Caco-2 (cell line): Measurements from ENCODE around the gene MYO19. TPM values are rescaled to one million over a fixed set of nuclear protein-coding genes. Genes with fewer than 3 reads are reported as not detected.

Experiments used
- BruUV-seq: library from RNA; stranded (reverse); fragments of 400-500 nt; replicated peaks from 2 replicates; lab custom pipeline; 2021; lab: Mats Ljungman, UMichigan
- CTCF ChIA-PET: fragments of 300-600 bp; sonication (Branson Sonifier 250); formaldehyde crosslinking; loops from one replicate; lab custom pipeline; 2022; ENCODE audit warnings: antibody characterized with exemption; lab: Charles Lee
- POLR2A ChIA-PET: fragments of 300-600 bp; sonication (Branson Sonifier 250); formaldehyde crosslinking; loops from one replicate; lab custom pipeline; 2022; ENCODE audit warnings: antibody characterized with exemption; lab: Charles Lee
- DNase-seq, 2 experiments: peaks; one replicate each; pipeline versions ENCODE4 v3.0.0 to v3.0.0-alpha.2; 2020 to 2022
- H3K27me3 ChIP-seq: replicated peaks from 2 replicates; pipeline ENCODE4 v1.6.0; 2011; ENCODE audit warnings: low read length; ENCODE audit not compliant: control insufficient read depth, insufficient read depth
- H3K36me3 ChIP-seq: 2 replicates; pipeline ENCODE4 v1.5.1; 2011; ENCODE audit warnings: low read length; ENCODE audit not compliant: control insufficient read depth, insufficient read depth
- H3K4me1 ChIP-seq: fragments of 250-450 bp; sonication (Bioruptor Pico); 2 replicates; pipeline ENCODE4 v1.5.1; 2020; ENCODE audit warnings: mild to moderate bottlenecking
- H3K4me3 ChIP-seq: 2 replicates; pipeline ENCODE4 v1.5.1; 2011; ENCODE audit warnings: low read depth, mild to moderate bottlenecking, control low read depth, low read length
- H3K9me3 ChIP-seq: fragments of 250-450 bp; sonication (Bioruptor Pico); 2 replicates; pipeline ENCODE4 v1.5.1; 2020; ENCODE audit warnings: mild to moderate bottlenecking, moderate library complexity
- H3K27ac Mint-ChIP-seq: one replicate; pipeline ENCODE4 v1.8.0; 2022; ENCODE audit warnings: mixed read lengths; ENCODE audit not compliant: unreplicated experiment
- H3K27me3 Mint-ChIP-seq: one replicate; pipeline ENCODE4 v1.8.0; 2022; ENCODE audit warnings: mixed read lengths; ENCODE audit not compliant: insufficient read depth, unreplicated experiment
- H3K36me3 Mint-ChIP-seq: one replicate; pipeline ENCODE4 v1.8.0; 2022; ENCODE audit warnings: mild to moderate bottlenecking, mixed read lengths; ENCODE audit not compliant: insufficient read depth, unreplicated experiment
- H3K4me1 Mint-ChIP-seq: one replicate; pipeline ENCODE4 v1.8.0; 2022; ENCODE audit warnings: low read depth, mixed read lengths; ENCODE audit not compliant: unreplicated experiment
- H3K4me3 Mint-ChIP-seq: one replicate; pipeline ENCODE4 v1.8.0; 2022; ENCODE audit warnings: mild to moderate bottlenecking, moderate library complexity, mixed read lengths; ENCODE audit not compliant: unreplicated experiment
- H3K9me3 Mint-ChIP-seq: one replicate; pipeline ENCODE4 v1.8.0; 2022; ENCODE audit warnings: mixed read lengths; ENCODE audit not compliant: unreplicated experiment
- intact Hi-C: fragments of 100-400 bp; cut with micrococcal nuclease; formaldehyde crosslinking; loops from one replicate; pipeline ENCODE4 v1.10.0; 2022; ENCODE audit not compliant: unreplicated experiment
- total RNA-seq: library from RNA; stranded (reverse); gene quantifications from 2 replicates; pipeline ENCODE4 v1.2.3, GENCODE V29; 2022
- TF ChIP-seq, protein P1 (sequence below), 2 experiments: fragments of 200-600 bp in 1 of 2; IDR thresholded peaks; 1 replicate in 1 of 2; 2 replicates in 1 of 2; pipeline versions ENCODE4 v1.5.1 to v1.8.0; 2011 to 2022; ENCODE audit warnings: antibody characterized with exemption in 1 of 2, control low read depth in 1 of 2, inconsistent platforms in 1 of 2, low read depth in 1 of 2, low read length in 1 of 2, mild to moderate bottlenecking in 1 of 2, moderate library complexity in 1 of 2; ENCODE audit not compliant: insufficient read depth in 1 of 2, severe bottlenecking in 1 of 2, unreplicated experiment in 1 of 2

MYO19 gene
- total RNA-seq, 1 experiment from 2014 or later = 153 TPM

DNA sequence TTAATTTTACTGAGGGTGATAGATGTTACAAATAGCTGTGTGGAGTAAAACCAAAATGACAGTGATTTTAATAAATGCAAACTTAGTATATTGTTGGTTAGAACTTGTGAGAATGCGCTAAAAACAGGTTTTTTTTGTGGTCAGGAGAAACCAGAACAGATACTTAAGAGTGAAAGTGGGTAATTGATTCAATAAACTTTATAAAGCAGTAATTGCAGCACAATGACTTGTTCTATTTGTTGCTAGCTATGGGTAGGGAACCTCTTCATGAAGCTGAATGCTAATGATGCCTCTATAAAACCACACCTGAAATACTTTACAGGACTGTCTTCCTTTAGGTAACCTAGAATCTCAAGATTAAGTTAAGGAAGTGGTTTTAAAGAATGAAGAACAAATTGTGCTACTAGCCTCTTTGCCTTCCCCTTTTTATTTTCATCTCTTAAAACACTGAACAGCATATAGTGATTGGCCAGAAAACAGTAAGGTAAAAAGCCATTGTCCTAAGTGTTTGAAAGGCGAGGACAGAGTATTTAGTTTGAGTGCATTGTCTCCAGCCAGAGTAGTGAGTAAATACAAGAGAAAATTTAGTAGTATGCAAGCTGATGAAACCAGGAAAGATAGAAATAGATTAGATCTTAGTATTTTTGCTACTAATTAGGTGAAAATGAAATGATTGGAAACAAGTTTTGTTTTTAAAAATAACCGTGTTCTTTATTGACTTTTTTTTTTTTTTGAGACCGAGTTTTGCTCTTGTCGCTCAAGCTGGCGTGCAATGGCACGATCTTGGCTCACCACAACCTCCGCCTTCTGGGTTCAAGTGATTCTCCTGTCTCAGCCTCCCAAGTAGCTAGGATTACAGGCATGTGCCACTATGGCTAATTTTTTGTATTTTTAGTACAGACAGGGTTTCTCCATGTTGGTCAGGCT, 16.1 kb upstream of the MYO19 start:
- H3K9me3 Mint-ChIP-seq = no peaks in the 10 kb centered on the region
- no peaks in the 10 kb centered on the region for H3K9me3 ChIP-seq
- intact Hi-C loops = no loop called here
- ChIA-PET POLR2A (interaction anchor here (0.7 kb wide), 1 partner anchor 15 kb away, joined by 4 read pairs; no protein-coding TSS in a partner anchor), CTCF (interaction anchor here (0.6 kb wide), 1 partner anchor 747 kb away, joined by 5 read pairs; no protein-coding TSS in a partner anchor)
- no peak overlapping the region for H3K27ac Mint-ChIP-seq
- H3K36me3 Mint-ChIP-seq = peaks cover 56% of the 10 kb centered on the region
- no peak overlapping the region for H3K4me3 ChIP-seq
- H3K4me1 Mint-ChIP-seq = peaks cover 21% of the 10 kb centered on the region
- no peaks in the 10 kb centered on the region for H3K36me3 ChIP-seq
- H3K27me3 ChIP-seq = no peaks in the 10 kb centered on the region
- DNase-seq = no peak
- no peaks in the 10 kb centered on the region for H3K27me3 Mint-ChIP-seq
- peaks cover 21% of the 10 kb centered on the region; the same call in 1 of the 2 replicates for H3K4me1 ChIP-seq
- TF ChIP-seq, protein P1, sequence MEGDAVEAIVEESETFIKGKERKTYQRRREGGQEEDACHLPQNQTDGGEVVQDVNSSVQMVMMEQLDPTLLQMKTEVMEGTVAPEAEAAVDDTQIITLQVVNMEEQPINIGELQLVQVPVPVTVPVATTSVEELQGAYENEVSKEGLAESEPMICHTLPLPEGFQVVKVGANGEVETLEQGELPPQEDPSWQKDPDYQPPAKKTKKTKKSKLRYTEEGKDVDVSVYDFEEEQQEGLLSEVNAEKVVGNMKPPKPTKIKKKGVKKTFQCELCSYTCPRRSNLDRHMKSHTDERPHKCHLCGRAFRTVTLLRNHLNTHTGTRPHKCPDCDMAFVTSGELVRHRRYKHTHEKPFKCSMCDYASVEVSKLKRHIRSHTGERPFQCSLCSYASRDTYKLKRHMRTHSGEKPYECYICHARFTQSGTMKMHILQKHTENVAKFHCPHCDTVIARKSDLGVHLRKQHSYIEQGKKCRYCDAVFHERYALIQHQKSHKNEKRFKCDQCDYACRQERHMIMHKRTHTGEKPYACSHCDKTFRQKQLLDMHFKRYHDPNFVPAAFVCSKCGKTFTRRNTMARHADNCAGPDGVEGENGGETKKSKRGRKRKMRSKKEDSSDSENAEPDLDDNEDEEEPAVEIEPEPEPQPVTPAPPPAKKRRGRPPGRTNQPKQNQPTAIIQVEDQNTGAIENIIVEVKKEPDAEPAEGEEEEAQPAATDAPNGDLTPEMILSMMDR (IDR thresholded peaks at IDR 0.05; ENCODE audit: insufficient read depth in 1 of 2, low read depth in 1 of 2, low read length in 1 of 2, severe bottlenecking in 1 of 2, unreplicated experiment in 1 of 2) = no peak
- BruUV-seq = no TSS peak
- H3K4me3 Mint-ChIP-seq = no peak overlapping the region

DNA sequence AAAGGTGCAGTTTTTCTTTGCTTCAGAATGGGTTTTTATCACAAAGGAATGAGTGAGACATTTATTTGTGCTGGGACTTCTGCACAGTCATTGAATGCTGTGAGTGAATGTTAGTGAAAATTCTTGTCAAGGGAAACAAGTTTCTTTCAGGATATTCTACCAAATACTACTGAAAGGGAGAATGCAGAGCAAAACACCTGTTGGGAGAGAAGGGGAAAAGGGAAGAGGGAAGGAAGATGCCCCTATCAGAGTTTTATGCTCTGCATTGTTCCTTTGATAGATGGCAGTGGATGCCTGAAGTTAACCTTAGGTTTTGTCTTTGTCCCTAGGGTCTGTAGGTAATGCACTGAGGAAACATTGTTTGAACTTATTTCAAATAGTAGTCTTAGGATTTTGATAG, 13.1 kb upstream of the MYO19 start:
- Mint-ChIP-seq H3K36me3 (peaks cover 68% of the 10 kb centered on the region), H3K27ac (peak overlapping the region; percentile 97), H3K4me3 (peak overlapping the region; percentile 14), H3K4me1 (peaks cover 16% of the 10 kb centered on the region), H3K27me3 (no peaks in the 10 kb centered on the region), H3K9me3 (no peaks in the 10 kb centered on the region)
- peaks cover 25% of the 10 kb centered on the region for H3K4me1 ChIP-seq
- TF ChIP-seq, protein P1 (IDR thresholded peaks at IDR 0.05; ENCODE audit: insufficient read depth in 1 of 2, low read depth in 1 of 2, low read length in 1 of 2, severe bottlenecking in 1 of 2, unreplicated experiment in 1 of 2) = no peak
- no peaks in the 10 kb centered on the region for H3K9me3 ChIP-seq
- POLR2A ChIA-PET = no interaction called here
- no peak overlapping the region for H3K4me3 ChIP-seq
- intact Hi-C loops = loop anchor here (5.0 kb wide), 1 partner anchor 45 kb away; the partner anchor contains the start of gene DHRS11
- CTCF ChIA-PET = no interaction called here
- no peaks in the 10 kb centered on the region for H3K27me3 ChIP-seq
- no peaks in the 10 kb centered on the region for H3K36me3 ChIP-seq
- BruUV-seq = no TSS peak
- no peak for DNase-seq

DNA sequence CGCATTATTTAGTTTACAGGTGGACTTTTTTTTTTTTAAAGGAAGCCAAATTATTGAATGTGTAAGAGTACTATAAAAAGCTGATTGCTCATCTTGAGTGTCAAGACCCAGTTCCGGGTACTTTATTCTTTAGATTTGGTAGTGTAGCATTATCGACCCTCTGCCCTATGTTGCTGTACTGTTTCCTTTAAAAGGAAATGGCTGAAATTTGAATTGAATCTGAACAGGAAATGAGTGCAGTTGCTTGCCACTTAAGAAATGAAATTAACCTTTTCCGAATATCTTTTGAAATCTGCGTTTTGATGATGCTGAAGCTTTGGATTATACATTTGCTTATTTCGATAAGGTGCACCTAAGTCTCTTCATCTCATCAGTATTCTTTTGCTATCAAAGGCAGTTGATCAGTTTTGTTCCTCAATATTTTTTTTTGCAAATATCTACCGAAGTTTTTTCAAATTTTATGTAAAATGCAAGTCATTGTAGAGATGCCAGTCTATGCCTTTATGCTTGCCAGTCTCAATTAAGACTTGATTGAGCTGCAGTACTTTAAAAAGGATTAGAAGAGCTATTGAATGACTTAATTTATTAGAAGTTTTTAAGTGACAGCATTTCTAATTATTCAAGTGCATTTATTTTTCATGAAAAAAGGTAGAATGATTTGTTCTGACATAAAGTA, 11.9 kb upstream of the MYO19 start:
- DNase-seq = no peak
- no peaks in the 10 kb centered on the region for H3K27me3 Mint-ChIP-seq
- Histone ChIP-seq H3K9me3 (no peaks in the 10 kb centered on the region), H3K4me3 (peak overlapping the region; percentile 51), H3K27me3 (no peaks in the 10 kb centered on the region), H3K4me1 (peaks cover 25% of the 10 kb centered on the region), H3K36me3 (no peaks in the 10 kb centered on the region)
- peak overlapping the region; percentile 97 for H3K27ac Mint-ChIP-seq
- ChIA-PET POLR2A (interaction anchor here (0.9 to 2.4 kb wide), 3 partner anchors 12 to 46 kb away, joined by 3 to 19 read pairs (median 16); partner anchors contain the start of genes DHRS11, MYO19 and PIGW), CTCF (no interaction called here)
- TF ChIP-seq, protein P1 (IDR thresholded peaks at IDR 0.05; ENCODE audit: insufficient read depth in 1 of 2, low read depth in 1 of 2, low read length in 1 of 2, severe bottlenecking in 1 of 2, unreplicated experiment in 1 of 2) = no peak
- BruUV-seq = no TSS peak
- no peaks in the 10 kb centered on the region for H3K9me3 Mint-ChIP-seq
- intact Hi-C loops = loop anchor here (5.0 kb wide), 1 partner anchor 46 kb away; the partner anchor contains the start of gene DHRS11
- peaks cover 65% of the 10 kb centered on the region for H3K36me3 Mint-ChIP-seq
- H3K4me1 Mint-ChIP-seq = peaks cover 16% of the 10 kb centered on the region
- peak overlapping the region; percentile 92 for H3K4me3 Mint-ChIP-seq
